Keratinocyte (primary cell): ENCODE measurements around the gene ADCY7. TPM values are rescaled to one million over a fixed set of nuclear protein-coding genes. Genes with fewer than 3 reads are reported as not detected.

ENCODE experiments used
- DNase-seq: peaks from one replicate; pipeline ENCODE4 v3.0.0-alpha.2; 2011; ENCODE audit warnings: low read depth, missing footprints, low spot score
- FAIRE-seq: peaks from 2 replicates; lab custom pipeline; 2011; peaks lifted over from hg19 to GRCh38; lab: Jason Lieb, UNC
- H2AFZ ChIP-seq: 2 replicates; pipeline ENCODE4 v1.6.0; 2012; ENCODE audit warnings: low read length, control low read depth, inconsistent platforms; ENCODE audit not compliant: control insufficient read depth
- H3K27ac ChIP-seq: 2 replicates; pipeline ENCODE4 v1.5.1; 2011; ENCODE audit warnings: low read length; ENCODE audit not compliant: control insufficient read depth, insufficient read depth
- H3K27me3 ChIP-seq: 3 replicates; pipeline ENCODE4 v1.6.0; 2011; ENCODE audit warnings: low read length; ENCODE audit not compliant: control insufficient read depth, insufficient read depth; ENCODE audit errors: extremely low read depth
- H3K36me3 ChIP-seq, 2 experiments: 2 replicates in 1 of 2; 3 replicates in 1 of 2; pipeline ENCODE4 v1.5.1; 2011; ENCODE audit warnings: low read length in 2 of 2, mild to moderate bottlenecking in 1 of 2; ENCODE audit not compliant: control insufficient read depth in 2 of 2, insufficient read depth in 2 of 2; ENCODE audit errors: extremely low read depth in 1 of 2
- H3K4me1 ChIP-seq: 3 replicates; pipeline ENCODE4 v1.5.1; 2011; ENCODE audit warnings: low read length; ENCODE audit not compliant: control insufficient read depth, insufficient read depth; ENCODE audit errors: extremely low read depth
- H3K4me2 ChIP-seq: 3 replicates; pipeline ENCODE4 v1.6.0; 2011; ENCODE audit warnings: low read depth, low read length; ENCODE audit not compliant: control insufficient read depth, insufficient read depth; ENCODE audit errors: extremely low read depth
- H3K4me3 ChIP-seq, 3 experiments: fragments of 200-600 bp in 1 of 3; sonication (generic) in 1 of 3; 2 replicates in 2 of 3; 3 replicates in 1 of 3; pipeline ENCODE4 v1.5.1; 2011 to 2016; ENCODE audit warnings: low read length in 3 of 3, mild to moderate bottlenecking in 3 of 3, control low read depth in 2 of 3, inconsistent platforms in 1 of 3, low read depth in 1 of 3, mixed read lengths in 1 of 3, mixed run types in 1 of 3, moderate library complexity in 1 of 3; ENCODE audit not compliant: control insufficient read depth in 2 of 3, insufficient read depth in 2 of 3; ENCODE audit errors: extremely low read depth in 1 of 3
- H3K79me2 ChIP-seq: 2 replicates; pipeline ENCODE4 v1.6.0; 2012; ENCODE audit warnings: low read length; ENCODE audit not compliant: control insufficient read depth, insufficient read depth
- H3K9ac ChIP-seq: 3 replicates; pipeline ENCODE4 v1.6.0; 2011; ENCODE audit warnings: low read length; ENCODE audit not compliant: control insufficient read depth, insufficient read depth; ENCODE audit errors: extremely low read depth
- H3K9me1 ChIP-seq: 3 replicates; pipeline ENCODE4 v1.6.0; 2011; ENCODE audit warnings: low read length; ENCODE audit not compliant: control insufficient read depth, insufficient read depth; ENCODE audit errors: extremely low read depth
- H3K9me3 ChIP-seq: 2 replicates; pipeline ENCODE4 v1.5.1; 2012; ENCODE audit warnings: low read depth, low read length; ENCODE audit not compliant: control insufficient read depth
- H4K20me1 ChIP-seq: 3 replicates; pipeline ENCODE4 v1.6.0; 2011; ENCODE audit warnings: low read length; ENCODE audit not compliant: control insufficient read depth, insufficient read depth; ENCODE audit errors: extremely low read depth
- EZH2 ChIP-seq: IDR thresholded peaks from one replicate; pipeline ENCODE4 v1.6.1; 2012; ENCODE audit warnings: inconsistent platforms, mild to moderate bottlenecking, low read length, moderate library complexity
- dilution Hi-C: fragments of 300-500 bp; cut with MboI; formaldehyde crosslinking; loops from one replicate; pipeline ENCODE4 v1.7.0; 2020; ENCODE audit warnings: low sequenced_read_pairs; ENCODE audit not compliant: extremely low pct_ligation_motif_present
- polyA plus RNA-seq, 5 experiments: library from polyadenylated mRNA; depleted of rRNA in 3 of 5; stranded (reverse) in 3 of 5; stranded (forward) in 1 of 5; unstranded in 1 of 5; fragments of >200 nt; gene quantifications; 1 replicate in 1 of 5; 2 replicates in 3 of 5; 3 replicates in 1 of 5; pipeline versions ENCODE4 v1.2.1 to v1.2.3, GENCODE V29; 2011 to 2012; ENCODE audit warnings: missing spikeins in 2 of 5, low read depth in 1 of 5, low replicate concordance in 1 of 5
- TF ChIP-seq, protein P1 (sequence below), 3 experiments: IDR thresholded peaks in 1 of 3; conservative IDR thresholded peaks in 1 of 3; optimal IDR thresholded peaks in 1 of 3; 2 replicates in 2 of 3; 3 replicates in 1 of 3; pipeline versions ENCODE3 to v1.5.1; 2011; ENCODE audit warnings: low read length in 3 of 3, mild to moderate bottlenecking in 3 of 3, moderate library complexity in 2 of 3, control low read depth in 1 of 3, inconsistent platforms in 1 of 3; ENCODE audit not compliant: insufficient read depth in 2 of 3; ENCODE audit errors: extremely low read depth in 1 of 3

Gene ADCY7
- polyA plus RNA-seq, 1 donor (not counting 4 experiments of a cell fraction or from before 2014, with no cell fraction given), result 5.1 TPM

GRCh38 chr16:50329446-50330189 lies 63.3 kb downstream of the ADCY7 start:
- no peak for FAIRE-seq
- peaks cover 2% of the 10 kb centered on the region for H4K20me1 ChIP-seq
- H3K9me3 ChIP-seq, result no peaks in the 10 kb centered on the region
- no peak overlapping the region for H3K4me2 ChIP-seq
- no peak overlapping the region for H3K9ac ChIP-seq
- no peak overlapping the region for H2AFZ ChIP-seq
- dilution Hi-C loops, result no loop called here
- H3K36me3 ChIP-seq, result peaks cover 17 to 18% of the 10 kb centered on the region in 2 experiments
- TF ChIP-seq, protein P1, sequence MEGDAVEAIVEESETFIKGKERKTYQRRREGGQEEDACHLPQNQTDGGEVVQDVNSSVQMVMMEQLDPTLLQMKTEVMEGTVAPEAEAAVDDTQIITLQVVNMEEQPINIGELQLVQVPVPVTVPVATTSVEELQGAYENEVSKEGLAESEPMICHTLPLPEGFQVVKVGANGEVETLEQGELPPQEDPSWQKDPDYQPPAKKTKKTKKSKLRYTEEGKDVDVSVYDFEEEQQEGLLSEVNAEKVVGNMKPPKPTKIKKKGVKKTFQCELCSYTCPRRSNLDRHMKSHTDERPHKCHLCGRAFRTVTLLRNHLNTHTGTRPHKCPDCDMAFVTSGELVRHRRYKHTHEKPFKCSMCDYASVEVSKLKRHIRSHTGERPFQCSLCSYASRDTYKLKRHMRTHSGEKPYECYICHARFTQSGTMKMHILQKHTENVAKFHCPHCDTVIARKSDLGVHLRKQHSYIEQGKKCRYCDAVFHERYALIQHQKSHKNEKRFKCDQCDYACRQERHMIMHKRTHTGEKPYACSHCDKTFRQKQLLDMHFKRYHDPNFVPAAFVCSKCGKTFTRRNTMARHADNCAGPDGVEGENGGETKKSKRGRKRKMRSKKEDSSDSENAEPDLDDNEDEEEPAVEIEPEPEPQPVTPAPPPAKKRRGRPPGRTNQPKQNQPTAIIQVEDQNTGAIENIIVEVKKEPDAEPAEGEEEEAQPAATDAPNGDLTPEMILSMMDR (optimal IDR thresholded peaks at IDR 0.05 in 1 of 3, IDR thresholded peaks at IDR 0.05 in 1 of 3, conservative IDR thresholded peaks at IDR 0.05 in 1 of 3; ENCODE audit: extremely low read depth in 1 of 3, insufficient read depth in 2 of 3, low read length in 3 of 3), result no peak
- no peak for TF ChIP-seq EZH2
- no peaks in the 10 kb centered on the region for H3K9me1 ChIP-seq
- DNase-seq, result no peak
- no peaks in the 10 kb centered on the region for H3K4me1 ChIP-seq
- no peak overlapping the region for H3K27ac ChIP-seq
- peaks cover 2% of the 10 kb centered on the region for H3K79me2 ChIP-seq
- H3K4me3 ChIP-seq, result no peak overlapping the region
- H3K27me3 ChIP-seq, result no peaks in the 10 kb centered on the region

DNA sequence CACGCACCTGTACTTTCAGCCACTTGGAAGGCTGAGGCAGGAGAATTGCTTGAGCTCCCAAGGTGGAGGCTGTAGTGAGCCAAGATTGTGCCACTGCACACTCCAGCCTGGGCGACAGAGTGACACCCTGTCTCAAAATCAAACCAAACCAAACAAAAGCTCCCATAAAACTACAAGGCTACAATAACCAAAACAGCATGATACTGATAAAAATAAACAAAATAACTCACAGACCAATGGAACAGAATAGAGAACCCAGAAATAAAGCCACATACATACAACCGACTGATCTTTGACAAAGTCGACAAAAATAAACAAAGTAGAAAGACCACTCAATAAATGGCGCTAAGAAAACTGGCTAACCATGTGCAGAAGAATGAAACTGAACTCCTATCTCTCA lies 65.2 kb downstream of the ADCY7 start:
- Histone ChIP-seq H3K36me3 (peaks cover 10 to 12% of the 10 kb centered on the region in 2 experiments), H3K4me2 (no peak overlapping the region), H3K27ac (no peak overlapping the region), H3K79me2 (peaks cover 2% of the 10 kb centered on the region), H3K4me1 (no peaks in the 10 kb centered on the region), H3K9ac (no peak overlapping the region), H3K9me1 (no peaks in the 10 kb centered on the region), H2AFZ (no peak overlapping the region), H3K4me3 (no peak overlapping the region), H4K20me1 (peaks cover 2% of the 10 kb centered on the region), H3K9me3 (no peaks in the 10 kb centered on the region), H3K27me3 (no peaks in the 10 kb centered on the region)
- FAIRE-seq (no peak), DNase-seq (no peak)
- TF ChIP-seq, protein P1 (optimal IDR thresholded peaks at IDR 0.05 in 1 of 3, IDR thresholded peaks at IDR 0.05 in 1 of 3, conservative IDR thresholded peaks at IDR 0.05 in 1 of 3; ENCODE audit: extremely low read depth in 1 of 3, insufficient read depth in 2 of 3, low read length in 3 of 3), result no peak
- TF ChIP-seq EZH2, result no peak
- dilution Hi-C loops, result no loop called here
